Measurements from ENCODE around the gene TGFBR3.

GRCh38 chr1:91643431-91643830 lies 242.5 kb downstream of the TGFBR3 start:
- TF ChIP-seq, protein P1, sequence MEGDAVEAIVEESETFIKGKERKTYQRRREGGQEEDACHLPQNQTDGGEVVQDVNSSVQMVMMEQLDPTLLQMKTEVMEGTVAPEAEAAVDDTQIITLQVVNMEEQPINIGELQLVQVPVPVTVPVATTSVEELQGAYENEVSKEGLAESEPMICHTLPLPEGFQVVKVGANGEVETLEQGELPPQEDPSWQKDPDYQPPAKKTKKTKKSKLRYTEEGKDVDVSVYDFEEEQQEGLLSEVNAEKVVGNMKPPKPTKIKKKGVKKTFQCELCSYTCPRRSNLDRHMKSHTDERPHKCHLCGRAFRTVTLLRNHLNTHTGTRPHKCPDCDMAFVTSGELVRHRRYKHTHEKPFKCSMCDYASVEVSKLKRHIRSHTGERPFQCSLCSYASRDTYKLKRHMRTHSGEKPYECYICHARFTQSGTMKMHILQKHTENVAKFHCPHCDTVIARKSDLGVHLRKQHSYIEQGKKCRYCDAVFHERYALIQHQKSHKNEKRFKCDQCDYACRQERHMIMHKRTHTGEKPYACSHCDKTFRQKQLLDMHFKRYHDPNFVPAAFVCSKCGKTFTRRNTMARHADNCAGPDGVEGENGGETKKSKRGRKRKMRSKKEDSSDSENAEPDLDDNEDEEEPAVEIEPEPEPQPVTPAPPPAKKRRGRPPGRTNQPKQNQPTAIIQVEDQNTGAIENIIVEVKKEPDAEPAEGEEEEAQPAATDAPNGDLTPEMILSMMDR (conservative IDR thresholded peaks at IDR 0.05 in 1 of 2, IDR thresholded peaks at IDR 0.05 in 1 of 2; ENCODE audit: extremely low read depth in 1 of 2, insufficient read depth in 1 of 2, low read depth in 1 of 2, low read length in 2 of 2) = no peak
- no peak for TF ChIP-seq EZH2 (IDR thresholded peaks at IDR 0.05; ENCODE audit: borderline replicate concordance, low read length)

Data from mammary epithelial cell (primary cell).